Amniotic epithelial cell (primary cell): ENCODE measurements around the gene STK11.
"Not testable (repeated sequence)": the region's sequence is repeated elsewhere in the genome, so short reads cannot be mapped to it uniquely, and the experiment has no call there.

Experiments
- DNase-seq: peaks from one replicate; pipeline ENCODE4 v3.0.0-alpha.2; 2010; ENCODE audit warnings: low read depth

The STK11 gene

DNA sequence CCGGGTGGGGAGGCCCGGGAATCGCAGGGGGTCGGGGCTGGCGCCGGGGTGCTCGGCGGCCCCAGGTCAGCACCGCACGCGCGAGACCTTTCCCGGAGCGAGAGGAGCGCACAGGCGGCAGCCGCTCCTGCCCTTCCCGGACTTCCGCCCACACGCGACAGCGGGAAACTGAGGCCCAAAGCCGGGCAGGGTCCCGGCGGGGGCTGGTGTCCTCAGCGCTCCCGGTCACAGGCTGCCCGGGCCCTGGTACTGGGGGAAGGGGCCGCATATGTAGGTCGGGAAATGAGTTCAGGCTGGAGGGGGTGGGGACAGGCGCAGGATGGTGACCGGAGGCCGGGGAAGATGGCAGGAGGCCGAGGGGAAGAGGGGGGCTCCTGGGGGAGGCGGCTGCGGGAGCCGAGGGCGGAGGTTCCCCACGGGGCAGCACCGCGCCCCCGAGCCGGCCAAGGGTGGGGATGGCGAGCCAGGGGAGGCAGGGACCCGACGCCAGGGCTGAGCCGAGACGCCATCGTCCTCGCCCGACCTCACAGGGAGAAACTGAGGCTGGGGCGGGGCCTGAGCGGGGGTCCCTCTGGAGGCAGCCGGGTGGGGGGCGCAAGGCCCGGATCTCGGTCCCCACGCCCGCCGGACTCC, 31.6 kb downstream of the STK11 start:
- no peak for DNase-seq

DNA sequence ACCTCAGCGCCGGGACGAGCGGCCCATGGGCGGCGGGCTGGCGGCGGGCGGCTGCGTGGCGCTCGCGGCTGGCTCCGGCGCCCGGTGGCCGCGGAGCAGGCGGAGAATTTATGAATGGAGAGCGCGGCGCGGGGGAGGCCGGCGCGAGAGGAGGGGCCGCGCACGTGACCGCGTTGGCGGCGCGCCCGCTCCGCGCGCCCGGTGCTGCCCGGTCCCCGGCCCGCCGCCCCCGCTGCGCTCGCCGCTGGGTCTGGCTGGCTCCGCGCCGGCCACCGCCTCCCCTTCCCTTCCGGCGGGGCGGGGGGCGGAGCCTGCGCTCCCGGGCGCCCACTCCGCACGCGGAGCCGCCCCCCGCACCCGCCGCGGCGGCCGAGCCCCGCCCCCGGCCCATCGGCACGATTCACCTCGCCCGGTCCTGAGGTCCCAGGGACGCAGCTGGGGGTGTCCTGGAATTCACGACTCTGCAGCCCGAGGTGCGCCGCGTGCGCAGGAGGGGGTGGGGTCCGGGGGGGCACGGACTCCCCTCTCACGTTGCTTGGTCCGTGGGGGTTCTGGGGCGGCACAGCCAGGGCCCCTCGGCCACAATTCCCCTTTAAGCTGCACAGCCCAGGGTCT, 32.3 kb downstream of the STK11 start, which contains the start of gene CBARP:
TSS of gene CBARP (minus strand) at position 252 of the 615 bp plus-strand sequence. CDS start 1,905 bp downstream, outside the sequence.
- DNase-seq: no peak

DNA sequence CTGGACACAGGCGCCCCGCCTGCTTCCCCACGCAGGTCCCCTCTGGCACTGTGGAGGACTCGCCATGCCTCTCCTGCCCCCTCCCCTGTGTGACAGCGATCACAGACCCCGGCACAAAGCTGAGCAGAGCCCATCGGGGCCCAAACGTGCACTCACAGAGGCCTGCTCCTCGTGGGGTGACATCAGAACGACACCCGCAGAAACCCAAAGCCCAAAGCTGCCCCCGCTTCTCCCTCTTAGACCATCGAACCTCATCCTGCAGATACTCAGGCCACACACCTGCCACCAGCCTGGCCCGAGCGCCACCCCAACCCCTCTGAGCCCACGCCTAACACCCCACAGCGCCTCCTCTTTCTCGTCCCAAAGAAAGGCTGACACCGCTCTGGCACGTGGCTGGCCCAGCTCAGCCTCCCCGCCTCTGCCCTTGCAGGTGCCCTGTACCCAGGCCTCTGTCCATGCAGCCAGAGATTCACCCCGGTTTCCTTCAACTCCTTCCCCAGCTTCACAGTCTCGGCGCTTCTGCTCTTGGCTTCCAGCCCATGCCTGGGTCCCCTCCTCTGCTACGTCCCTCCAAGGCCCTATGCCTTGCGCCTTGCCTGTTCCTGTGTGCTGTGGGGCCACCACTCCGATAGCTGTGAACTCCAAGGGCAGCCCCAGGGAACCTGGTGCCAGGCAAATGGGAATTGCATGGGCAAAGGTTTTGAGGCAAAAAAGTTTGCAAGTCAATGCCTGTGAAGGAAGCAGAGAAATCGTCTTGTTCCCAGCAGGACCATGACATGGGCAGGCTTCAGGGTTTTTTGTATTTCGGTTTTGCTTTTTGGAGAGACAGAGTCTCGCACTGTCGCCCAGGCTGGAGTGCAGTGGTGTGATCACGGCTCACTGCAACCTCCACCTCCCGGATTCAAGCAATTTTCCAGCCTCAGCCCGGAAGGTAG, 33.1 kb downstream of the STK11 start:
- no peak for DNase-seq

DNA sequence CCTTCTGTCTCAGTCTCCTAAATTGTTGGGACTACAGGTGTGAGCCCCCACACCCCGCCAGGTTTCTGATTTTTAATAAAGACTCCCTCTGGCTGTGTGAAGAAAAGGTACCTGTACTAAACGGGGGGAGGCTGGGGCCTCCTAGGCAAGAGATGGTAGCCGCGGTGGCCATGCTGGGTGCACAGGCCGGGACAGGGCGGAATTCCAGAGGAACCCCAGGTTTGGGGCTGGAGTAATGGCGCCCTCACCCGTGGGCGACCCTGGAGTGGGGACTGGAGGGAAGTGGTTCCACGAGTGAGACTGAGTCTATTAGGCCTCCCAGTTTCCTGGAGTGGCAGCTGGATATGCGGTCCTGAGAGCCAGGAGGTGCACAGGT, 33.8 kb downstream of the STK11 start:
- no peak for DNase-seq

DNA sequence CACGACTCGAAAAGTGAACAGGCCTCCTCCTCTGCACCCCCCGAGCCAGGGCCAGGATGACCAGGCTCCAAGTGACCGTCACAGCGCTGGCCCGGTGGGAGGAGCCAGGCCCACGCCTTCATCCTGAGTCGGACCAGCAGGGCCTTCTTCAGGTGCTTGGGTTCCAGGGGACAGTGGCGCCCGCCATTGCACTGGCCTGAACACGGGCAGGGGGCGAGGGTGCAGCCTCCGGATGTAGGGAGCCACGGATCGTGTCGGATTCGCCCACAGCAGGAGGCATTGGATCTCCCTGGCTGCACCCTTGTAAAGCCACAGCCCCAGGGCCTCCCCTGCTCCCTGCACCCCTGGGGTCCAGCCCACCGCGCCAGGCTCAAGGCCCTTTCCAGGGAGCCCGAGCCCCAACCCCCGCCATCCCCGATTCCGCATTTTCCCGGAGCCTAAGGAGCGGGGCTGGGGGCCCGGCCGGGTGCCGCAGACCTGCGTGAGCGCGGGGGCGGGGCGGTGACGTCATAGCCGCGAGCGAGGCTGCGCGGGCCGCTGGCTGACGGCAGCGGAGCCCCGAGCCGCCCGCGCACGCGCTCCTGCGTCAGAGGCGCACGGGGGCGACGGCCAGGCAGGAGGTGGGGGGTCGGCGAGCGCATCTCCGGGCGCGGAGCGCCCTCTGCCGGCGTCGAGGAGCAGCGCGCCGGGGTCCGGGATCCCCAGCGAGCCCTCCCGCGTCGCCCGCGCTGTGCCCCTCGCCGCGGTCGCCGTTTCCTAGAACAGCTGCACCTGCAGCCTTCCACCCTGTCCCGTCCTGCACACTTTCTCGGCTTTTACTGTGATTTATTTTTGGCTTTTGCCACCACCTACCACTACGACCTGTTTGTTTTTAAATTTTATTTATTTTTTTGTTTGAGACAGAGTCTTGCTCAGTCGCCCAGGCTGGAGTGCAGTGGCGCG, 34.5 kb downstream of the STK11 start:
- DNase-seq: peak; percentile 84

DNA sequence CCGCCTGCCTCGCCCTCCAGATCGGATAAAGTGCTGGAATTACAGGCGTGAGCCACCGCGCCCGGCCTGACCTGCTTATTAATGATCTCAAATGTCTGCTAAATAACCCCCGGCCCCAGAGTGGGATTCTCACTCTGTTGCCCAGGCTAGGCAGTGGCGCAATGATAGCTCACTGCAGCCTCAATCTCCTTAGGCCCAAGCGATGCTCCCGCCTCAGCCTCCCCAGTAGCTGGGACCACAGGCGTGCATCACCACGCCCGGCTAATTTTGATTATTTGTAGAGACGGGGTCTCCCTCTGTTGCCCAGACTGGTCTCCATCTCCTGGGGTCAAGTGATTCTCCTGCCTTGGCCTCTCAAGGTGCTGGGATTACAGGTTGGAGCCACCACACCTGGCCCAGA, 35.3 kb downstream of the STK11 start:
- no peak for DNase-seq

DNA sequence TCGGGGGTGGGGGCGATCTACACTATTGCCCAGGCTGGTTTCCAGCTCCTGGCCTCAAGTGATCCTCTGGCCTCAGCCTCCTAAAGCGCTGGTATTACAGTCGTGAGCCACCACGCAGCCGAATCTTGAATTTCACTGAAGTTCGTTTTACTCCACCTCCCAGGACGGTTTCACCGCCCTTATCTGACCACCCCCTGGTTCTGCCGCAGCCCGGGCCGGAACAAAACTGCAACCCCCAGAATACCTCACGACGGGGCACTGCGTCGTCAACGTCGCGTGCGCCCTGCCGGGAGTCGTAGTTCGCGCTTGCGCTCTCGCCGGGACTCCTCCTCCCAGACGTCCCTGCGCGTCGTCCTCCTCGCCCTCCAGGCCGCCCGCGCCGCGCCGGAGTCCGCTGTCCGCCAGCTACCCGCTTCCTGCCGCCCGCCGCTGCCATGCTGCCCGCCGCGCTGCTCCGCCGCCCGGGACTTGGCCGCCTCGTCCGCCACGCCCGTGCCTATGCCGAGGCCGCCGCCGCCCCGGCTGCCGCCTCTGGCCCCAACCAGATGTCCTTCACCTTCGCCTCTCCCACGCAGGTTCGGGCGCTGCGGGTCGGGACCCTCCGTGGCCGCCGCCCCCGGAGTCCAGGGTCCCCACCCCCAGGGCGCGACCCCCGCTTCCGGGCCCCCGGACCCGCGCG, 36.0 kb downstream of the STK11 start, which contains the start of gene ATP5F1D:
TSS of gene ATP5F1D (plus strand) at position 335 of the 679 bp plus-strand sequence. CDS start at position 435, 100 bp downstream.
- DNase-seq: peak; percentile 95

DNA sequence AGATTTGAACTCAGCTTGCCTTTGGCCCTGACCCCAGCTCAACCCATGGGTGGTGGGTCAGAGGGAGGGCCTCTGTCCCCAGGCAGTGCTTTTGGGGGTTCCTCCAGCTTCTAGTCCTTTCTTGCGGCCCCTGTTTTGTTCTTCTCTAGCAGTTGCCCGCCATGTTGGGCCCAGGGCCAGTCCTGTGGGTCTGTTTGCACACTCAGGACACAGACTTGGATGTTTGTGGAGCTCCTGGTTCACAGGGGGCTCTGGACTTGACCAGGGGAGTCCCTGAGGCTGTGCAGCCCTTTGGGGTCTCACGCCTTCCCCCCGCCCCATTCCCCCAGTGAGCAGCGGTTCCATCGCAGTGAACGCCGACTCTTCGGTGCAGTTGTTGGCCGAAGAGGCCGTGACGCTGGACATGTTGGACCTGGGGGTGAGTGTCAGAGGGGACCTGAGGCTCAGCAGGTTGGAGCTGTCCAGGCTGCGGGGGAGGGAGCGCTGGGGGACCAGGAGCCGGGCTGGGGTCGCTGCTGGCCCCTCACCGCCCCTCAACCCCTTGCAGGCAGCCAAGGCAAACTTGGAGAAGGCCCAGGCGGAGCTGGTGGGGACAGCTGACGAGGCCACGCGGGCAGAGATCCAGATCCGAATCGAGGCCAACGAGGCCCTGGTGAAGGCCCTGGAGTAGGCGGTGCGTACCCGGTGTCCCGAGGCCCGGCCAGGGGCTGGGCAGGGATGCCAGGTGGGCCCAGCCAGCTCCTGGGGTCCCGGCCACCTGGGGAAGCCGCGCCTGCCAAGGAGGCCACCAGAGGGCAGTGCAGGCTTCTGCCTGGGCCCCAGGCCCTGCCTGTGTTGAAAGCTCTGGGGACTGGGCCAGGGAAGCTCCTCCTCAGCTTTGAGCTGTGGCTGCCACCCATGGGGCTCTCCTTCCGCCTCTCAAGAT, 38.5 kb downstream of the STK11 start:
- DNase-seq: peak; percentile 76

DNA sequence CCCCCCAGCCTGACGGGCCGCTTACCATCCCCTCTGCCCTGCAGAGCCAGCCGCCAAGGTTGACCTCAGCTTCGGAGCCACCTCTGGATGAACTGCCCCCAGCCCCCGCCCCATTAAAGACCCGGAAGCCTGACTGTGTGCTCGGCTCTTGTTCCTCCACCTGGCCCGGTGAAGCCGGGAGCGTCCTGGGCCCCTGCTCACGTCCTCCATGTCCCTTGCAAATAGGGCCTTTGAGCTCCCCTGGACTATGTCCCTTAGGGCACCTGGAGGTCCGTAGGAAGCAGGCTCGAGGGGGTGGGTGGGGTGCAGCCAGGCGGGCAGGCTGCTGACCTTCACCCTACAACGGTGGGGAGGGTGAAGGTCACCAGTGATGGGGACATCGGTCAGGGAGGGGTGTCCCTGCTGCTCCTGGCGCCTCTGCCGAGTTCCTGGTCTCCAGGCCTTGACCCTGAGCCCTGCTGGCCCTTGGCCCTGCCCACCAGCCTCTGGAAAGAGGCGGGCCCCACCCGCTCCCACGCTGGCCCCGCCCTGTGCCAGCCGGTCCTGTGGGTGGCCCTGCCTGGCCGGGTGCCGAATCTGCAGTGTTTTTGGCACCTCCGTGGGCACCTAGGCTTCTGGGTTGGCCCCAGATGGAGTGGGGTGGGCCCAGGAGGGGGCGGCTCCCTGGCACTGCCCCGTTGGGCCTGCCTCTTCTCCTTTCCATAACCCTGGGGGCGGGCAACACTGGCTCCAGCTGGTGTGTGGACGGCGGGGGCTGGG, 39.3 kb downstream of the STK11 start:
- no peak for DNase-seq

DNA sequence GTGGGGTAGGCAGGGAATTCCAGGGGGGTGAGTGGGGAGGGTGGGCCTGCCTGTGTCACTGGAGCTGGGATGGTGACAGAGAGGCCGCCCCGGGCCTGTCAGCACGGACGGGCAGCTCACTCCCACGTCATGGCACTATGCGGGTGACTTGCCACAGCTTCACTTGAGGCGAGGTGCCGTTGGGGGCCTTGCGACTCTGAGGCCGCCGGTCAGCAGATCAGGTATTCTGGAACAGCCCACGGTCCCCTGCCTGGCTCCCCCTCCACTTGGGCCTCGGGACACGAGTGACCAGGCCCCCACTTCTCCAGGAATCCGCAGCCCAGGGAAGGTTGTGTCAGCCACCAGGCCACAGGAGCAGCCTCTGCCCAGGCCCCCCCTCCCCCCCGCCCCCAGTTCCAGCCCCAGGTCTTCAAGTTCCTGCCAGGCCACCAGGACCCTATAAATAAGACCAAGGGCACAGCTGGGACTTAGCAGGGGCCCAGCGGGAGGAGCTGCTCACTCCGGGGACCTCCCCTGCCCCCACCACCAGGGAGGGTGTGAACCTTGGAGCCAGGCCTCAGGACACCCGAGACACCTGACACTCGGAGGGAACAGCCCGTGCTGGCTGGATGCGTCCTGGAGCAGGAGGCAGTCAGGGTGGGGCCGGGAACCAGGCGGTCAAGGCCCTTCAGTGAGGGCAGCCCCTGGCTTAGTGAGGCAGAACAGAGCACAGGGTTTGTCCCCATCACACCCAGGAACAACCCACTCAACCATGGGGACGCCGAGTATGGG, 40.1 kb downstream of the STK11 start:
- no peak for DNase-seq

DNA sequence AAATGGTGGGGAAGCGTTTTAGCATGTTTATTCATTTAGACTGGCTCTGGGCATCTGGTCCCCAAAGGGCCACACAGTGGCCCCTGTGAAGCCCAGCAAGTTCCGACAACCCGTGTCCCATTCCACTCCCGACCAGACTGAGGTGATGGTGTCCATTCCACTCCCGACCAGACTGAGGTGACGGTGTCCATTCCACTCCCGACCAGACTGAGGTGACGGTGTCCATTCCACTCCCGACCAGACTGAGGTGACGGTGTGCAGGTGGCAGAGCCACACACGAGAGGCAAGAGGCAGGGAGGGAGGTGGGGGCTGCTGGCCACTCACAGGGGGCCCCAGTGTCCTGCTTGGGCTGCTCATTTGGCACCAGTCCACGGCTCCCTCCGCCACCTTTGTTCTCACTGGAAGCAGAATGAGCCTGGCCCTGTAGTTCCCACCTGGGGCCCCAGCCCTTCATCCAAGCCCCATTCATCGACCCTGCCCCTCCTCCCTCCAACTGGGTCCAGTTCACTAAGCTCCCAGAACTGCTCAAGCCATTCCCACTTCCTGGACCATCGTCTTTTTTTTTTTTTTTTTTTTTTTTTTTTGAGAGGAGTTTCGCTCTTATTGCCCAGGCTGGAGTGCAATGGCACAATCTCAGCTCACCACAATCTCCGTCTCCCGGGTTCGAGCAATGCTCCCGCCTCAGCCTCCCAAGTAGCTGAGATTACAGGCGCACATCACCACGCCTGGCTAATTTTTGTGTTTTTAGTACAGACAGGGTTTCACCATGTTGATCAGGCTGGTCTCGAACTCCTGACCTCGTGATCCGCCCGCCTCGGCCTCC, 40.9 kb downstream of the STK11 start:
- not testable (repeated sequence) for DNase-seq

DNA sequence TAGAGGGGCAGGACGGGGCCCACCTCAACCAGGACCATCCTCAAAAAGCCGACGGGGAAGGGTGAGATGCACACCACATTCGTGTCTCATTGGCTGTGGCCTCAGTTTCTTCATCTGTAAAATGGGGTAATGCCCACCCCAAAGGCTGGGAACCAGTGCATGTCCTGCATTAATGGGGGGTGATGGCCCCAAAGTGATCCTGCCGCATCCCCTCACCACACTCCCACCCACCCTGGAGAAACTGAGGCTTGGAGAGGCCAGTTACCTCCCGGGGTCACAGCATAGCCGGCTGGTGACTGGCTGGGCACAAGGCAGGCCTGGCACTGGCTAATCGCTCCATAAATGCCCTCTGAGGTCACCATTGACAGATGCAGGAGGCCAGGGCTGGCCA, 42.2 kb downstream of the STK11 start:
- no peak for DNase-seq

DNA sequence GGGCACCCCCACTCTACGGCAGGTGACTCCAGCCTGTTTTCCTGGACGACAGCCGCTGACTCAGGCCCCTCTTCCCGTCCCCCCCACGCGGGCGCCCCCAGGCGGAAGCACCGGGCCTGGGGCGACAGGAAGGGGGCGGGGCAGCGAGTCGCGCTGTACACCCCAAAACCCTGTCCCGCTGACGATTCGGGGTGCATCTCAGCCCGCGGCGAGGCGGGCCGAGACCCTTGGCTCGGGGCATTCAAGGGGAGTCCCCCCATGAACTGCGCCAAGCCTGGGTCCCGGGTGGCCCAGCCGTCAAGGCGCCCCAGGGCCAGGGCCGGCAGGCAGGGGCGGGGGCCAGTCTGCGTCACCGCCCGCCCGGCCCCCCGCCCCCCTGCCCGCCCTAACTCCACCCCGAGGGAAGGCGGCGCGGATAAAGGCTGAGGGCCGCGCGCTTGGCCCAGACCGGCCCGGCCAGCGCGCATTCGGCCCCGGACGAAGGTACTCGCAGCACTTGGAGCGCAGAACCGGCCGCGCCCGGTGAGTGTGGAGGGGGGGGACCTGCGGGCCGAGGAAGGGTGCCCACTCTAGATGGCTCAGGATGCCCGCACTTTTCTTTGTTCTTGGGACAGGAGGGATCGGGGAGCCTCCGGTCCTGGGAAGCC, 42.7 kb downstream of the STK11 start, which contains the start of gene MIDN:
TSS of gene MIDN (plus strand) at position 445 of the 647 bp plus-strand sequence. CDS start 1,714 bp downstream, outside the sequence.
- DNase-seq: peak; percentile 85

DNA sequence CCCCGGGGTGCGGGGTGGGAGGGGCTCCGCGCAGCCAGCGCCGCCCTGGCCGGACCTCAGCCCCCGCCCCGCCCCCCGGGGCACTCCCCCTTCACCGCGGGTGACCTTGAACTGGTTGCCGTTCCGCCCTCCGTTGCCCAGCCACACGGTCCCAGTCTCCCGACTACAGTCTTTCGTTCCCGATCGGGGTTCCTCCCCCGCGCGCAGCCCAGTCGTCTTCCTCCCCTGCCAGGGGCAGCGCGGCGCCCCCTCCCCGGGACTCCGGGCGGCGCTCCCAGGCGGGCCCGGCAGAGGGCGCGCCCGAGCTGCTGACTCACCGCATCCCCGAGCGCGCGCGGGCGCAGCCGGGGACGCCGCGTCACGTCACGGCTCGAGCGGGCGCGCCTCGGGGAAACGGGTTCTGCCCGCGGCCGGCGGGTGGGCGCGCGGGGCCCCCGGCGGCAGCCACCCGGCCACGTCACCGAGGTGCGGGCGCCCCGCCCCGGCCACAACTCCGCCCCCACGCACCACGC, 43.3 kb downstream of the STK11 start:
- peak; percentile 67 for DNase-seq

DNA sequence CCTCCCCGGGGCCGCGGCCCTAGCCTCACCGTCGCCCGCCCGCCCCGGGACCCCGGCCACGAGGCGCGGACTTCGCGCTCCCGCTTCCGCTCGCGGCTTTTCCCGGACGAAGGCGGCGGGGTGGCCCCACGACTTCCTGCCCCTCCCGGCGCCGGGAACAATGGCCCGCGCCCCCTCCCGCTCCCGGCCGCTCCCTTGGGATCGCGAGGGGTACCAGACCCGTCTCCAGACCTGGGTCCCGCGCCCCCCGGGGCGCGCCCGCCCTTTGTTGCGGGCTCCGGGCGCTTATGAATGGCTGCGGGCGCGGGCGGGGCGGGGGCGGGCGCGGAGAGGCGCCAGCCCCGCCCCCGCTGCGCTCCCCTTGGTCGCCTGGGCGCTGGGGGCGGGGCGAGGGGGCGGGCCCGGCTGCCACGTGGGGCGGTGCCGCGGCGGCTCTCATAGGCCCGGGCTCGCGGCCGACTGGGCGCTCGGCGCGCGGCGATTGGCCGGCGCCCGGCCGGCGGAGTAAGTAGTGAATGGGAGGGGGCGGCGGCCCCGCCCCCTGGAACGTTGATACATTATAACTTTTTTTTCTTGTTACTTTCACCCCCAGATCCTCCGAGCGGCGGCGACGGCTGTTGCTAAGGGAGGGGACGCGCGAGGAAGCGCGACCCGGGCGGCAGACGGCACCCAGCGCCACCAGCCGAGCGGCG, 43.9 kb downstream of the STK11 start:
- DNase-seq: peak; percentile 92

DNA sequence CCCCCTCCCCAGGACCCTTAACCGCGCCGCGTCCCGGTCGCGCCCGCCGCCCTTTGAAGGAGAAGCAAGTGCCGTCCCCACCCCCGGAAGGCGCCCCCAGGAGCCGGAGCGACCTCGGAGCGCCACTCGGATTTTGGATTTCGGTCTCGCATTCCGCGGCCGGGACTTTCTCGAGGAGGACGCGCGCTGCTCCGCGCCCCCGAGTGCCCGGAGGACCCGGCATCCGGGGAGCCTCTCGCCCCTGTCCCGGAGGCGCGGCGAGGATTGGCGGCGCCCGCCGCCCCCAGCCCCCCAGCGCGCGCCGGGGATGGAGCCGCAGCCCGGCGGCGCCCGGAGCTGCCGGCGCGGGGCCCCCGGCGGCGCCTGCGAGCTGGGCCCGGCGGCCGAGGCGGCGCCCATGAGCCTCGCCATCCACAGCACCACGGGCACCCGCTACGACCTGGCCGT, 44.4 kb downstream of the STK11 start:
- no peak for DNase-seq
